Measurements from ENCODE around the gene MACROH2A1.

DNA sequence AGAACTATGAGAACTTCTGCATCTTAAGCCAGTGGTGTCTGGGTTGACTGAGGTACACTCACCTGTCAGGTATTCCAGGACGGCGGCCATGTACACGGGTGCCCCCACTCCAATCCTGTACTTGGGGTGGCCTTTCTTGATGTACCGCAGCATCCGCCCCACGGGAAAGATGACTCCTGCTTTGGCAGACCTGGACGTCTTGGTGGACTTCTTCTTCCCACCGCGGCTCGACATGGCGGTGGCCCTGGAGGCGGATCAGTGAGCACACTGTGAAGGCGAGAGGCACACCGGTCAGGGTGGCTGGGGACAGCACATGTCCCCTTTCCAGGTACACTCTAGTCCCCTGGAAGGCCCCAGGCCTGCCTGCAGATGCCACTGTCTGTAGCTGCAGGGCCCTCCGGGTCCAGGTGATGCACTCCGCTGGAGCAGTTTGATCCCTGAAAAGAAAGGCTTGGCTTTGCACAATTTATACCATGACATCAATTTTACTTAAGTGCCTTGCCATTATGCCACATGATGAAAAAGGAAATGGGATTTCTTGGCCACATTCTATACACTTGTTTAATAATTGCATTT, 10.1 kb downstream of the MACROH2A1 start:
- no peak for TF ChIP-seq EZH2 (IDR thresholded peaks at IDR 0.05; ENCODE audit: insufficient read depth, poor library complexity, severe bottlenecking)
- TF ChIP-seq EZH2phosphoT487 (IDR thresholded peaks at IDR 0.05; ENCODE audit: insufficient read depth, low read depth) = no peak
